ENCODE results near the gene GKN2. TPM values are rescaled to one million over a fixed set of nuclear protein-coding genes. Genes with fewer than 3 reads are reported as not detected.

GKN2 gene
- total and polyA plus RNA-seq, 4 donors = 9.1 TPM; not detected in 3

- Histone ChIP-seq H3K27ac (ENCODE audit: low read depth in 1 of 2, low read length in 2 of 2) (no peak overlapping the region), H3K27me3 (ENCODE audit: control insufficient read depth in 4 of 4, insufficient read depth in 4 of 4, low read length in 3 of 4) (no peaks in the 10 kb centered on the region), H3K4me1 (ENCODE audit: control insufficient read depth in 4 of 4, insufficient read depth in 4 of 4, low read length in 3 of 4) (peaks cover 8 to 21% (median 8%) of the 10 kb centered on the region in 4 donors), H3K36me3 (ENCODE audit: control insufficient read depth in 4 of 4, insufficient read depth in 3 of 4, low read depth in 1 of 4, low read length in 3 of 4) (no peaks in the 10 kb centered on the region), H3K4me3 (ENCODE audit: low read depth in 1 of 3, low read length in 3 of 3) (no peak overlapping the region), H3K9ac (ENCODE audit: low read depth in 1 of 2, low read length in 2 of 2) (no peak overlapping the region), H3K9me3 (ENCODE audit: control insufficient read depth in 4 of 4, low read length in 3 of 4) (no peaks in the 10 kb centered on the region)
- no peak for TF ChIP-seq RAD21 (IDR thresholded peaks at IDR 0.05)
- TF ChIP-seq FOXA1 (IDR thresholded peaks at IDR 0.05) = no peak
- TF ChIP-seq JUND (IDR thresholded peaks at IDR 0.05) = peak; percentile 91
- TF ChIP-seq MAX (IDR thresholded peaks at IDR 0.05) = no peak
- no peak for TF ChIP-seq TAF1 (conservative IDR thresholded peaks at IDR 0.05)
- no peak for TF ChIP-seq YY1 (IDR thresholded peaks at IDR 0.05)
- no peak for TF ChIP-seq ZBTB33 (IDR thresholded peaks at IDR 0.05)
- TF ChIP-seq RXRA (IDR thresholded peaks at IDR 0.05) = no peak
- no peak for TF ChIP-seq CTCF (IDR thresholded peaks at IDR 0.05; ENCODE audit: low read depth, low read length, missing input control)
- no peak for TF ChIP-seq REST (IDR thresholded peaks at IDR 0.05)
- TF ChIP-seq HNF4A (conservative IDR thresholded peaks at IDR 0.05) = peak; percentile 15 to 31
- no peak for TF ChIP-seq FOXA2 (IDR thresholded peaks at IDR 0.05)
- TF ChIP-seq ATF3 (IDR thresholded peaks at IDR 0.05) = peak; percentile 49
- no peak for TF ChIP-seq NR2F2 (IDR thresholded peaks at IDR 0.05)
- TF ChIP-seq SP1 (IDR thresholded peaks at IDR 0.05) = no peak
- no peak for TF ChIP-seq HNF4G (IDR thresholded peaks at IDR 0.05)
- TF ChIP-seq GABPA (IDR thresholded peaks at IDR 0.05 in 1 of 2, conservative IDR thresholded peaks at IDR 0.05 in 1 of 2) = no peak
- no peak for TF ChIP-seq EGR1 (IDR thresholded peaks at IDR 0.05; ENCODE audit: low read depth in 2 of 2)
- WGBS = 38% methylated on average over 3 of the region's 3 CpGs
- DNase-seq (ENCODE audit: low spot score) = no peak
These were observed 35.5 kb downstream of the GKN2 start for GRCh38 chr2:68917034-68917718.
